Measurements from ENCODE around the gene MED7.
A peak's percentile ranks its signal among the peaks of the same experiment; 100 is the strongest.

The MED7 gene

GRCh38 chr5:157113002-157113401 is 29.7 kb downstream of the MED7 start:
- no peak for DNase-seq (ENCODE audit: low read depth, low spot score)
- H3K4me3 ChIP-seq (ENCODE audit: low read length), result no peak overlapping the region

GRCh38 chr5:157109744-157110143 is 32.9 kb downstream of the MED7 start:
- DNase-seq (ENCODE audit: low read depth, low spot score), result peak; percentile 28
- H3K4me3 ChIP-seq (ENCODE audit: low read length), result no peak overlapping the region

GRCh38 chr5:157108976-157109375 is 33.7 kb downstream of the MED7 start, which contains the start of gene HAVCR2:
TSS of gene HAVCR2 (minus strand) at chr5:157109044. CDS start at chr5:157108983, 61 bp downstream.
- DNase-seq (ENCODE audit: low read depth, low spot score), result peak; percentile 81
- peak within 1 kb of the TSS; percentile 12; the same call in 1 of the 2 replicates for H3K4me3 ChIP-seq (ENCODE audit: low read length)

- no peak overlapping the region for H3K4me3 ChIP-seq (ENCODE audit: low read length)
- no peak for DNase-seq (ENCODE audit: low read depth, low spot score)
Observed at GRCh38 chr5:157107508-157107907, 35.2 kb downstream of the MED7 start.

- H3K4me3 ChIP-seq (ENCODE audit: low read length), result no peak overlapping the region
- DNase-seq (ENCODE audit: low read depth, low spot score), result no peak
Observed at GRCh38 chr5:157106630-157107461, 35.8 kb downstream of the MED7 start.

- no peak for DNase-seq (ENCODE audit: low read depth, low spot score)
- no peak overlapping the region for H3K4me3 ChIP-seq (ENCODE audit: low read length)
Observed at GRCh38 chr5:157100140-157100679, 42.5 kb downstream of the MED7 start.

- H3K4me3 ChIP-seq (ENCODE audit: low read length), result no peak overlapping the region
- DNase-seq (ENCODE audit: low read depth, low spot score), result no peak
Observed at GRCh38 chr5:157088342-157088990, 54.2 kb downstream of the MED7 start.

Data from Jurkat, Clone E6-1 (cell line).